ENCODE data around the gene OR6B2.

GRCh38 chr2:240042740-240043139, 12.5 kb upstream of the OR6B2 start:
- TF ChIP-seq ZBTB33 (IDR thresholded peaks at IDR 0.05) (no peak), EGR1 (IDR thresholded peaks at IDR 0.05; ENCODE audit: low read depth in 2 of 2) (no peak), CTCF (IDR thresholded peaks at IDR 0.05; ENCODE audit: low read depth, low read length, missing input control) (no peak), GABPA (IDR thresholded peaks at IDR 0.05 in 1 of 2, conservative IDR thresholded peaks at IDR 0.05 in 1 of 2) (no peak), MAX (IDR thresholded peaks at IDR 0.05) (no peak), JUND (IDR thresholded peaks at IDR 0.05) (no peak)

Measured in liver (tissue), 3 donors.